SU-DHL-6 (cell line): Measurements from ENCODE around the gene FYCO1.

Source experiments
- H2AFZ ChIP-seq: fragments of 200-600 bp; sonication (generic); 2 replicates; pipeline ENCODE4 v1.6.1; 2014; ENCODE audit warnings: low read depth, mild to moderate bottlenecking, moderate library complexity, mixed read lengths, antibody characterized with exemption, low read length; ENCODE audit not compliant: severe bottlenecking
- H3F3A ChIP-seq: fragments of 200-600 bp; shearing (Covaris generic); 2 replicates; pipeline ENCODE4 v1.6.0; 2016; ENCODE audit warnings: antibody characterized with exemption, mild to moderate bottlenecking; ENCODE audit not compliant: insufficient read depth
- H3K27ac ChIP-seq: fragments of 200-600 bp; sonication (generic); 2 replicates; pipeline ENCODE4 v1.5.1; 2016; ENCODE audit warnings: low read depth, mild to moderate bottlenecking, low read length, moderate library complexity, mixed read lengths
- H3K27me3 ChIP-seq: fragments of 200-600 bp; sonication (generic), shearing (Covaris generic); 2 replicates; pipeline ENCODE4 v1.6.0; 2014; ENCODE audit warnings: mild to moderate bottlenecking, low read length
- H3K36me3 ChIP-seq: fragments of 200-600 bp; sonication (generic); 2 replicates; pipeline ENCODE4 v1.6.1; 2014; ENCODE audit warnings: mild to moderate bottlenecking, low read length, mixed read lengths
- H3K4me2 ChIP-seq: fragments of 300-600, 200-600 bp; shearing (Covaris generic), sonication (generic); 2 replicates; pipeline ENCODE4 v1.6.0; 2014; ENCODE audit warnings: low read length, low read depth, mild to moderate bottlenecking; ENCODE audit not compliant: poor library complexity, severe bottlenecking
- H3K4me3 ChIP-seq: fragments of 200-600 bp; sonication (generic); 2 replicates; pipeline ENCODE4 v1.5.1; 2014; ENCODE audit warnings: antibody characterized with exemption, low read length, mild to moderate bottlenecking, mixed read lengths; ENCODE audit not compliant: insufficient read depth, poor library complexity, severe bottlenecking
- H3K79me2 ChIP-seq: fragments of 200-600 bp; sonication (generic); 2 replicates; pipeline ENCODE4 v1.6.1; 2014; ENCODE audit warnings: mild to moderate bottlenecking, low read length, moderate library complexity; ENCODE audit not compliant: insufficient read depth
- H3K9ac ChIP-seq: fragments of 200-600 bp; sonication (generic); 2 replicates; pipeline ENCODE4 v1.7.0; 2014; ENCODE audit warnings: mild to moderate bottlenecking, low read length
- H3K9me2 ChIP-seq: fragments of 200-600 bp; sonication (generic); replicated peaks from 2 replicates; pipeline ENCODE4 v1.6.1; 2014; ENCODE audit warnings: low read length; ENCODE audit not compliant: insufficient read depth
- H3K9me3 ChIP-seq: fragments of 200-600 bp; sonication (generic); 2 replicates; pipeline ENCODE4 v1.6.1; 2014; ENCODE audit warnings: low read length, mixed read lengths; ENCODE audit not compliant: insufficient read depth
- H4K20me1 ChIP-seq: fragments of 200-600 bp; sonication (generic); 2 replicates; pipeline ENCODE4 v1.6.1; 2014; ENCODE audit warnings: low read depth, mild to moderate bottlenecking, antibody characterized with exemption, low read length, moderate library complexity, mixed read lengths
- EZH2phosphoT487 ChIP-seq: fragments of 200-600 bp; sonication (generic), shearing (Covaris generic); conservative IDR thresholded peaks from 2 replicates; pipeline ENCODE4 v1.6.1; 2018; ENCODE audit warnings: mild to moderate bottlenecking, antibody characterized with exemption, low read length, moderate library complexity, mixed read lengths
- TF ChIP-seq, protein P1 (sequence below): fragments of 200-600 bp; sonication (generic); IDR thresholded peaks from one replicate; pipeline ENCODE4 v1.5.1; 2017; ENCODE audit warnings: antibody characterized with exemption, mild to moderate bottlenecking, low read length, moderate library complexity; ENCODE audit not compliant: insufficient read depth, poor library complexity, severe bottlenecking

FYCO1 gene

GRCh38 chr3:45868213-45868612, 127.4 kb downstream of the FYCO1 start:
- TF ChIP-seq, protein P1, sequence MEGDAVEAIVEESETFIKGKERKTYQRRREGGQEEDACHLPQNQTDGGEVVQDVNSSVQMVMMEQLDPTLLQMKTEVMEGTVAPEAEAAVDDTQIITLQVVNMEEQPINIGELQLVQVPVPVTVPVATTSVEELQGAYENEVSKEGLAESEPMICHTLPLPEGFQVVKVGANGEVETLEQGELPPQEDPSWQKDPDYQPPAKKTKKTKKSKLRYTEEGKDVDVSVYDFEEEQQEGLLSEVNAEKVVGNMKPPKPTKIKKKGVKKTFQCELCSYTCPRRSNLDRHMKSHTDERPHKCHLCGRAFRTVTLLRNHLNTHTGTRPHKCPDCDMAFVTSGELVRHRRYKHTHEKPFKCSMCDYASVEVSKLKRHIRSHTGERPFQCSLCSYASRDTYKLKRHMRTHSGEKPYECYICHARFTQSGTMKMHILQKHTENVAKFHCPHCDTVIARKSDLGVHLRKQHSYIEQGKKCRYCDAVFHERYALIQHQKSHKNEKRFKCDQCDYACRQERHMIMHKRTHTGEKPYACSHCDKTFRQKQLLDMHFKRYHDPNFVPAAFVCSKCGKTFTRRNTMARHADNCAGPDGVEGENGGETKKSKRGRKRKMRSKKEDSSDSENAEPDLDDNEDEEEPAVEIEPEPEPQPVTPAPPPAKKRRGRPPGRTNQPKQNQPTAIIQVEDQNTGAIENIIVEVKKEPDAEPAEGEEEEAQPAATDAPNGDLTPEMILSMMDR: no peak
- no peak for TF ChIP-seq EZH2phosphoT487
- no peaks in the 10 kb centered on the region for H3K36me3 ChIP-seq
- H4K20me1 ChIP-seq: no peaks in the 10 kb centered on the region
- H3K79me2 ChIP-seq: no peaks in the 10 kb centered on the region
- no peak overlapping the region for H3K27ac ChIP-seq
- no peak overlapping the region for H3K9ac ChIP-seq
- no peaks in the 10 kb centered on the region for H3K27me3 ChIP-seq
- H3K9me2 ChIP-seq: no peaks in the 10 kb centered on the region
- H3K9me3 ChIP-seq: no peaks in the 10 kb centered on the region
- no peak overlapping the region for H3K4me2 ChIP-seq
- no peaks in the 10 kb centered on the region for H3F3A ChIP-seq
- no peak overlapping the region for H2AFZ ChIP-seq
- H3K4me3 ChIP-seq: no peak overlapping the region
